Measurements from ENCODE around the gene LGALS4. TPM values are rescaled to one million over a fixed set of nuclear protein-coding genes. Genes with fewer than 3 reads are reported as not detected.
"Not testable (repeated sequence)": the region's sequence is repeated elsewhere in the genome, so short reads cannot be mapped to it uniquely, and the experiment has no call there.

The LGALS4 gene
- total RNA-seq, 1 donor from 2014 or later, result not detected

- DNase-seq, result no peak
Observed at GRCh38 chr19:38795549-38795948, 17.2 kb downstream of the LGALS4 start.

GRCh38 chr19:38793671-38794070 lies 19.1 kb downstream of the LGALS4 start:
- no peak for DNase-seq

GRCh38 chr19:38793177-38793576 lies 19.6 kb downstream of the LGALS4 start:
- DNase-seq, result no peak

GRCh38 chr19:38792250-38793111 lies 20.3 kb downstream of the LGALS4 start:
- no peak for DNase-seq

GRCh38 chr19:38791451-38792064 lies 21.2 kb downstream of the LGALS4 start:
- not testable (repeated sequence) for DNase-seq

- not testable (repeated sequence) for DNase-seq
Observed at GRCh38 chr19:38790507-38791403, 22.0 kb downstream of the LGALS4 start.

GRCh38 chr19:38788478-38789243 lies 24.1 kb downstream of the LGALS4 start, which contains the start of gene LGALS7B:
Gene LGALS7B, plus strand, starts transcription at chr19:38789200. Its CDS starts 27 bp downstream, at chr19:38789227.
- DNase-seq, result peak; percentile 19

- DNase-seq, result peak; percentile 16
Observed at GRCh38 chr19:38786572-38787265, 26.0 kb downstream of the LGALS4 start.

GRCh38 chr19:38786061-38786460 lies 26.7 kb downstream of the LGALS4 start:
- not testable (repeated sequence) for DNase-seq

- DNase-seq, result no peak
Observed at GRCh38 chr19:38785187-38785699, 27.5 kb downstream of the LGALS4 start.

GRCh38 chr19:38784224-38784623 lies 28.5 kb downstream of the LGALS4 start:
- DNase-seq, result no peak

- not testable (repeated sequence) for DNase-seq
Observed at GRCh38 chr19:38782212-38782611, 30.5 kb downstream of the LGALS4 start.

GRCh38 chr19:38781058-38781457 lies 31.7 kb downstream of the LGALS4 start:
- DNase-seq, result no peak

GRCh38 chr19:38780443-38780842 lies 32.3 kb downstream of the LGALS4 start:
- DNase-seq, result no peak

- no peak for DNase-seq
Observed at GRCh38 chr19:38778733-38779132, 34.0 kb downstream of the LGALS4 start.

GRCh38 chr19:38774181-38774950 lies 38.4 kb downstream of the LGALS4 start:
- no peak for DNase-seq

GRCh38 chr19:38773469-38774177 lies 39.1 kb downstream of the LGALS4 start, which contains the start of gene LGALS7:
Gene LGALS7, minus strand, starts transcription at chr19:38773517. Its CDS starts 25 bp downstream, at chr19:38773492.
- no peak for DNase-seq

- not testable (repeated sequence) for DNase-seq
Observed at GRCh38 chr19:38771569-38771968, 41.2 kb downstream of the LGALS4 start.

- DNase-seq, result not testable (repeated sequence)
Observed at GRCh38 chr19:38770949-38771275, 41.8 kb downstream of the LGALS4 start.
